ENCODE measurements around the gene ADGRG7. TPM values are rescaled to one million over a fixed set of nuclear protein-coding genes. Genes with fewer than 3 reads are reported as not detected.

ADGRG7 gene
- total and polyA plus RNA-seq, 2 of the 13 experiments (the other 11 are each of a cell fraction or from before 2014, with no cell fraction given): not detected

GRCh38 chr3:100613721-100614390, 4.5 kb downstream of the ADGRG7 start (continued):
- TF ChIP-seq HOXA9 (CRISPR knock-in tag; IDR thresholded peaks at IDR 0.05; ENCODE audit: borderline replicate concordance): no peak

- ChIA-PET POLR2A (interaction anchor here (1.3 kb wide), 1 partner anchor 95 kb away, joined by 4 read pairs; no protein-coding TSS in a partner anchor), CTCF (ENCODE audit: low intra/inter-chr PET ratio, low total read pairs) (no interaction called here)
- Histone ChIP-seq H3K27me3 (ENCODE audit: control insufficient read depth in 1 of 2, insufficient read depth in 2 of 2, low read length in 2 of 2) (no peaks in the 10 kb centered on the region), H4K20me1 (ENCODE audit: insufficient read depth, low read length) (no peaks in the 10 kb centered on the region), H3K4me3 (replicated peaks in 1 of 3; ENCODE audit: insufficient read depth in 1 of 3, low read depth in 2 of 3, low read length in 3 of 3) (no peak overlapping the region; a peak in 1 of 6 replicates), H3K4me1 (ENCODE audit: insufficient read depth, low read length) (peaks cover 31% of the 10 kb centered on the region), H3K9ac (ENCODE audit: insufficient read depth, low read depth, low read length) (no peak overlapping the region), H3K36me3 (replicated peaks in 1 of 2; ENCODE audit: control insufficient read depth in 1 of 2, insufficient read depth in 2 of 2, low read length in 2 of 2) (no peaks in the 10 kb centered on the region), H3K4me2 (ENCODE audit: low read depth, low read length) (no peak overlapping the region), H3K27ac (ENCODE audit: extremely low read length, insufficient read depth, low read length) (no peak overlapping the region), H3K9me3 (ENCODE audit: low read length) (no peaks in the 10 kb centered on the region), H3K79me2 (ENCODE audit: insufficient read depth, low read length) (no peaks in the 10 kb centered on the region), H2AFZ (ENCODE audit: low read length) (no peak overlapping the region)
- intact Hi-C loops (cut with micrococcal nuclease; ENCODE audit: unreplicated experiment): no loop called here
- no peak for DNase-seq (ENCODE audit: low spot score)
- no peak for ATAC-seq
- in situ Hi-C loops (cut with HindIII; ENCODE audit: extremely low pct_ligation_motif_present, low pct_unique_long_range_greater_than_20kb): loop anchor here (25.0 kb wide), 1 partner anchor 97 kb away; the partner anchor contains the start of gene TFG
- TF ChIP-seq ZNF282 (IDR thresholded peaks at IDR 0.05; ENCODE audit: partially characterized antibody) (no peak), ZBTB20 (CRISPR knock-in tag; IDR thresholded peaks at IDR 0.05; ENCODE audit: borderline replicate concordance, low read depth) (no peak), ZNF24 (IDR thresholded peaks at IDR 0.05) (no peak), ZNF317 (CRISPR knock-in tag; IDR thresholded peaks at IDR 0.05) (no peak), ZSCAN12 (CRISPR knock-in tag; IDR thresholded peaks at IDR 0.05) (no peak), ZBTB21 (CRISPR knock-in tag; IDR thresholded peaks at IDR 0.05) (no peak), DBP (CRISPR knock-in tag; IDR thresholded peaks at IDR 0.05; ENCODE audit: not compliant biosample characterization) (no peak), ZNF329 (CRISPR knock-in tag; IDR thresholded peaks at IDR 0.05; ENCODE audit: low read depth) (no peak), ZNF597 (CRISPR knock-in tag; IDR thresholded peaks at IDR 0.05) (no peak), SRF (IDR thresholded peaks at IDR 0.05; ENCODE audit: low read depth, low read length) (no peak), CCDC6 (CRISPR knock-in tag; IDR thresholded peaks at IDR 0.05) (no peak), STAG1 (CRISPR knock-in tag; IDR thresholded peaks at IDR 0.05) (no peak), ZNF503 (CRISPR knock-in tag; IDR thresholded peaks at IDR 0.05) (no peak), ZFAT (CRISPR knock-in tag; conservative IDR thresholded peaks at IDR 0.05) (no peak), MIXL1 (CRISPR knock-in tag; IDR thresholded peaks at IDR 0.05) (no peak), ZNF530 (CRISPR knock-in tag; IDR thresholded peaks at IDR 0.05; ENCODE audit: low read depth) (no peak), KDM5B (CRISPR knock-in tag; IDR thresholded peaks at IDR 0.05; ENCODE audit: borderline replicate concordance) (no peak), RELA (CRISPR knock-in tag; IDR thresholded peaks at IDR 0.05) (no peak)
- BruUV-seq (replicated peaks): no TSS peak
- no peak for FAIRE-seq
Measured at GRCh38 chr3:100614941-100615340, 5.5 kb downstream of the ADGRG7 start.
